GM21381 (cell line): ENCODE measurements around the gene INPPL1.
"Not testable (repeated sequence)": the region's sequence is repeated elsewhere in the genome, so short reads cannot be mapped to it uniquely, and the experiment has no call there.

ENCODE experiments used
- ATAC-seq: cut with Tn5 transposase; IDR thresholded peaks from one replicate; pipeline ENCODE4 v1.9.1; 2021; ENCODE audit warnings: mild to moderate bottlenecking, moderate library complexity; ENCODE audit not compliant: unreplicated experiment

The INPPL1 gene, protein sequence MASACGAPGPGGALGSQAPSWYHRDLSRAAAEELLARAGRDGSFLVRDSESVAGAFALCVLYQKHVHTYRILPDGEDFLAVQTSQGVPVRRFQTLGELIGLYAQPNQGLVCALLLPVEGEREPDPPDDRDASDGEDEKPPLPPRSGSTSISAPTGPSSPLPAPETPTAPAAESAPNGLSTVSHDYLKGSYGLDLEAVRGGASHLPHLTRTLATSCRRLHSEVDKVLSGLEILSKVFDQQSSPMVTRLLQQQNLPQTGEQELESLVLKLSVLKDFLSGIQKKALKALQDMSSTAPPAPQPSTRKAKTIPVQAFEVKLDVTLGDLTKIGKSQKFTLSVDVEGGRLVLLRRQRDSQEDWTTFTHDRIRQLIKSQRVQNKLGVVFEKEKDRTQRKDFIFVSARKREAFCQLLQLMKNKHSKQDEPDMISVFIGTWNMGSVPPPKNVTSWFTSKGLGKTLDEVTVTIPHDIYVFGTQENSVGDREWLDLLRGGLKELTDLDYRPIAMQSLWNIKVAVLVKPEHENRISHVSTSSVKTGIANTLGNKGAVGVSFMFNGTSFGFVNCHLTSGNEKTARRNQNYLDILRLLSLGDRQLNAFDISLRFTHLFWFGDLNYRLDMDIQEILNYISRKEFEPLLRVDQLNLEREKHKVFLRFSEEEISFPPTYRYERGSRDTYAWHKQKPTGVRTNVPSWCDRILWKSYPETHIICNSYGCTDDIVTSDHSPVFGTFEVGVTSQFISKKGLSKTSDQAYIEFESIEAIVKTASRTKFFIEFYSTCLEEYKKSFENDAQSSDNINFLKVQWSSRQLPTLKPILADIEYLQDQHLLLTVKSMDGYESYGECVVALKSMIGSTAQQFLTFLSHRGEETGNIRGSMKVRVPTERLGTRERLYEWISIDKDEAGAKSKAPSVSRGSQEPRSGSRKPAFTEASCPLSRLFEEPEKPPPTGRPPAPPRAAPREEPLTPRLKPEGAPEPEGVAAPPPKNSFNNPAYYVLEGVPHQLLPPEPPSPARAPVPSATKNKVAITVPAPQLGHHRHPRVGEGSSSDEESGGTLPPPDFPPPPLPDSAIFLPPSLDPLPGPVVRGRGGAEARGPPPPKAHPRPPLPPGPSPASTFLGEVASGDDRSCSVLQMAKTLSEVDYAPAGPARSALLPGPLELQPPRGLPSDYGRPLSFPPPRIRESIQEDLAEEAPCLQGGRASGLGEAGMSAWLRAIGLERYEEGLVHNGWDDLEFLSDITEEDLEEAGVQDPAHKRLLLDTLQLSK

DNA sequence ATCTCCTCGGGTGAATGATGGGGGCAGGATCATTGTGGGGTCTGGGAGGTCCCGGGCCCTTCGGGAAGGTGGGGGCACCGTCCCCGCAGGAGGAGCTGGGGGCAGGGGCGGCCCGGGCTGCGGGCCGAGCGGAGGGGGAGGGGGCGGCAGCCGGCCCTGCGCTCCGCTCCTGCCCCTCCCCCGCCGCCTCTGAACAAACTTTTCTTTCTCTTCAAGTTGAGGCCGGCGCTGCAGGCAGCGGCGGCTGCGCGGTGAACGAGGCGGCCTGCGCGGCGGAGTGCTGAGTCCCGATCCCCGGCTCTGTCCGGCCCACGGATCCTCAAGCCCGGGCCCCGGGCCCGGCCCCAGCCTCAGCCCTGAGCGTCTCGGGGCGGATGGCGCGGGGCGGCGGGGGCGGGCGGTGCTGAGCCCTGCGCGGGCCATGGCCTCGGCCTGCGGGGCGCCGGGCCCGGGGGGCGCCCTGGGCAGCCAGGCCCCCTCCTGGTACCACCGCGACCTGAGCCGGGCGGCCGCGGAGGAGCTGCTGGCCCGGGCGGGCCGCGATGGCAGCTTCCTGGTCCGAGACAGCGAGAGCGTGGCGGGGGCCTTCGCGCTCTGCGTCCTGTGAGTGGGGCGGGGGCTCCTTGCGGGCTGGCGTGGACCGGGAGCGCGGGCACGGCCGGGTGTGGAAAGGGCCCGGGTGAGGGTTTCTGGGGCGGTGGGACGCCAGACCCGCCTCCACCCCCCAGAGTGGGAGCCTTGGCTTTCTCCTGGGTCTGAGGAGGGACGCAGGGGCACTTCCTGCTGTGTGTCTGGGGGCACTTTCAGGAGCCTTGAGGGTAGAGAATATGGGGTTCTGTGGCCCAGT, at the start of gene INPPL1:
INPPL1 (plus strand) TSS at position 204 of the 847 bp plus-strand sequence; CDS start at position 422, 218 bp downstream.
- no peak for ATAC-seq

DNA sequence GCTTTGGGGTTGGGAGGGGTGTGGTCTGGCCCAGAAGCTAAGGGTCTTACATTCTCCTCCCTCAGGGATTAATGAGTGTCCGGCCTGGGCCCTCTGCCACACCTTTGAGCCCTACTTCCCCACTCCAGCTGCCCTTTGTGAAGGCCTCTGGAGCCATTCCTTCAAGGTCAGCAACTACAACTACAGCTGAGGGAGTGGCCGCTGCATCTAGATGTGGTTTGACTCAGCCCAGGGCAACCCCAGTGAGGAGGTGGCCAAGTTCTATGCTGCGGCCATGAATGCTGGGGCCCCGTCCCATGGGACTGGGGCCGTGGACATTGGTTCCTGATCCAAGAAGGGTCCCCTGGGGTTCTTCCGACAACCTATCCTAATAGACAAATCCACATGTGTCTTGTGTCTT, 46.9 kb upstream of the INPPL1 start:
- ATAC-seq = no peak

DNA sequence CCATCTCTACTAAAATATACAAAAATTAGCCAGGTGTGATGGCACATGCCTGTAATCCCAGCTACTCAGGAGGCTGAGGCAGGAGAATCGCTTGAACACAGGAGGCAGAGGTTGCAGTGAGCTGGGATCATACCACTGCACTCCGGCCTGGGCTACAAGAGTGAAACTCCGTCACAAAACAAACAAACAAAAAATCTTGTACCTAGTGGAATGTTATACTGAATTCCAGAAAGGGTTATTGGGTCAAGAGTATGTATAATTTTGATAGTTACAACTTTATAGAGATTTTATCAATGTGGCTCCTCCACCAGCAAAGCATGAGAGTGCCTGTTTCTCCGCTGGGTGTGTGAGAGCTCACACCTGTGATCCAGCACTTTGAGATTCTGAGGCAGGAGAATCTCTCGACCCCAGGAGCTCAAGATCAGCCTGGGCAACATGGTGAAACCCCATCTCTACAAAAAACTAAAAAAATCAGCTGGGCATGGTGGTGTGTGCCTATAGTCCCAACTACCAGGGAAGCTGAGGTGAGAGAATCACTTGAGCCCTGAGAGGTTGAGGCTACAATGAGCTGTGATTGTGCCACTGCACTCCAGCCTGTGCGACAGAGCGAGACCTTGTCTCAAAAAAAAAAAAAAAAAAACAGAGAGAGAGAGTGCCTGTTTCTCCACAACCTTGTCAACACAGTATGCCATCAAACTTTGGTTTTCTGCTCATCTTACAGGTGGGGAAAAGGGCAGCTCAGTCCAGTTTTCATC, 45.3 kb upstream of the INPPL1 start:
- ATAC-seq = no peak

DNA sequence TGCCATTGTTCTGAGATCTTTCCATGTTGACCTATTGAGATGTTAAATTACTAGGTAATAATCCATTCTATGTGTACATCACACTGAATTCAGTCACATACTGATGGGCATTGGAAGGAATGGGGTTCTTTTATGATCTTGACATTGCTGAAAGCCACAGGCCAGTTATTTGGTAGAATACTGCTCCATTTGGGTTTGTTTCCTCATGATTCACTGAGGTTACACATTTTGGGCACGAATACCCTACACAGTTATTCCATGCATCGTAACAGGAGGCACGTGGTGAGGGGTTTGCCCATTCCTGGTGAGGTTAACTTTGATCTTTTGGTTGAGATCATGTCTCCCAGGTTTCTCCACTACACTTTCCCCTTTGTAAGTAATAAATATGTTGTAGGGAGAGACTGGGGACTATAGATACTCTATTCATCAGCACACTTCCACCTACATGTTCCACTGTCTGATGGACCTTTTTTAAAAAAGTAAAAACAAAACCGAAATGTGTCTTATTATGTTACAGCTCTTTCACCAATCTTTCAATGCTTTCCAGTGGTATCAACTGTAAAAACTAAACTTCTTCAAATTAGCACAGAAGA, 44.7 kb upstream of the INPPL1 start:
- no peak for ATAC-seq

DNA sequence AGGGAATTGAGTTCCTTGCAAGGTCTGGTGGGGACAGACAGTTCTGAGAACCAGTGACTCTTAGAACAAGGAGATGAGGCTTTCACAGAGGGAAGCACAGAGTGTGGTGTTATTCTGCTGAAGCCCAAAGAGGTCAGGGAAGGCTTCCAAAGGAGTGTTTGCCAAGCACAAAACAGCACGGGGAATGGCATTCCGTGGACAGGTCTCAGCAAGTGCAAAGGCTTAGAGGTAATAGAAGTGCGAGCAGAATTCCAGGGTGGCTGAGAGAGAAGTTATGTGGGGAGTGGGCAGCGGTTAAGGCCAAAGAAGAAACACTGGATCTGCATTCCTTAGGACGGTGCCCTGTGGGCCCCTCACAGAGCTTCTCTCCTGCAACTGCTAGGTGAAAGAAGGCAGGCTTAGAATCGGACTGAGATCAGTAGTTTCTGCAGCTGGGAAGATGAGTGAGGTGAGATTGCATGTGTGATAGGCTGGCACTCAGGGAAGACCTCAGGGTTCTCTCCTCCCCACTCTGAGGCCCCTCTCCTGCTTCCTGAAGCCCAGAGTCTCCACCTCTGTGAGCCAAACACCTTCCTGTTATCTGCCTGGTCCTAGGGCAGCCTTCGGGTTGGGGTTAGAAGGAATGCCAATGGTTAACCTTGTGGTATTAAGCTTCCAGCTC, 43.5 kb upstream of the INPPL1 start:
- not testable (repeated sequence) for ATAC-seq

DNA sequence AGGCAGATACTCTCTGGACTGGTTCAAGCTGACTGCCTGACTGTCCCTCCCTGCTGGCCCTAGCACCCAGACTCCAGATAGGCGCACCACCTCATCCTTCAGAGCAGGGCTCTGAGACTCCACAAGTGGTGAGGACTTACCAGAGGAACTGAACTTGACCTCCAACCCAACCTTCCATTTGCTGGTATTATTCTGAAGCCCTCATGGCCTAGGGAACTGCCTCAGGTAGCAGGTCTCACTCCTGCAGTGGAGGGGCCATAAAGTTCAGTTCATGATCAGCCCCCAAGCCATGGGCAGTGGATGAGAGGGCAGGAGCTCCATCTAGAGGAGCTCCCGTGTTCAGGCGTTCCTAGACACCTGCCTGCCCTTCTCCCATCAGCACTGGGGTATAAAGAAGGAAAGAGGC, 43.0 kb upstream of the INPPL1 start:
- ATAC-seq = not testable (repeated sequence)

DNA sequence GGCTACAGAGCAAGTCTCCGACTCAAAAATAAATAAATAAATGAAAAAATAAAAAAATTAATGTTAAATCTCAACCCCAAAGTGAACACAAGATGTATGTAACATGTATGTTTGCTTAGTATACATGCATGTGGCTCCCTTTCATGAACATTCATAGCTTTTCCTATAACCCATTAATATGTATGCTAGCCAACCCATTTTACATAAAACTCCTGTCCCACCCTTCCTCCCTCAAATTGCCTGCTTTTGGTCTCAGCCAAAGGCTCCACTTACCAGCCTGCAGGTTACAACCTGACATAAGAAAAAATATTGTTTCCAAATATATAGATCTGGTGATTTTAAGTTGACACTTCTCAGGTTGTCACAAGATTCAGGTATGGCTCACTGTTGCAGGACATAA, 36.3 kb upstream of the INPPL1 start:
- ATAC-seq = no peak

DNA sequence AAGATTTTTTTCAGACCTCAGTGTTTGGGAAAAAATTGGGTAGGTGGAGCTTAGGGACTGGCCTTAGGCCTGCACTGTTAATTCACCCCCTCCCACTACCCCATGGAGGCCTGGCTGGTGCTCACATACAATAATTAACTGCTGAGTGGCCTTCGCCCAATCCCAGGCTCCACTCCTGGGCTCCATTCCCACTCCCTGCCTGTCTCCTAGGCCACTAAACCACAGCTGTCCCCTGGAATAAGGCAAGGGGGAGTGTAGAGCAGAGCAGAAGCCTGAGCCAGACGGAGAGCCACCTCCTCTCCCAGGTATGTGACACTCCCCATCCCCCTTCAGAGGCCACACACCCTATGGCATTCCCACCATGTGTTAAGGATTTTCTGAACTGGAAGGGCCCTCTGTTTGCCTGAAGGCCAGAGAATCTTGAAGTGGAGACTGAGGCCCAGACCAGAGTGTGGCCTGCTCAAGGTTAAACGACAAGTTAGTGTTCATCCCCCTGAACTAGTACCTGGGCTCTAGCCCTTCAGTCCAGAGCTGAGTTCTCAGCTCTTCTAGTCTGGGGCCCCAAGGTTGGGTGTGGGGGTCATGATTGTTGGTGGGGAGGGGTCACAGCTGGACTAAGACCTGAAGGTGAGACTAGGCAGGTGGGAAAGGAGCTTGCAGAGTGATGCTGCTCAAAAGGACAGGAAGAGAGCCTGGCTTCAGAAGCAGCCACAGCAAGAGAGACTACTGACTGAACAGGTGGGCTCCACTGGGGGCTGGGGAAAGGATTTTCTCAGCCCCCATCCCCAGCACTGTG, 34.9 kb upstream of the INPPL1 start:
- ATAC-seq = no peak

DNA sequence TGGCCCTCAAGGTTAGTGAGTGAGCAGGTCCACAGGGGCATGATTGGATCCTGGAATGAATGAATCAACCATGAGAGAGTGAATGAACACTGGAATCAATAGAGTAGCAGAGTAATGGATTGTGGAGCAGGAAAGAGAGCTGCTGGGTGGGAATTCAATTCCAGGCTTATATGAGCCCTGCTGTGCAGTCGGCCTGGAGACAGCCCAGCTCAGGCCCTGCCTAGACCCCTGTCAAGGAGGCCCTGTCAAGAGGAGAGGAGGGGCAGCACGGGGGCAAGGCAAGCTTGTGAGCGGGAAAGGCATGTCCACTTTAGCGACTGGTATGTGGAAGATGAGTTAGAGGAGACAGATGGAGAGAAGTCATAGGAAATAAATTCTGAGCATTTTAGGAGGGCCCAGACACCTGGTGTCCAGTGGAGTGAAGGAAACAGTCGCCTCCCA, 33.9 kb upstream of the INPPL1 start:
- no peak for ATAC-seq

DNA sequence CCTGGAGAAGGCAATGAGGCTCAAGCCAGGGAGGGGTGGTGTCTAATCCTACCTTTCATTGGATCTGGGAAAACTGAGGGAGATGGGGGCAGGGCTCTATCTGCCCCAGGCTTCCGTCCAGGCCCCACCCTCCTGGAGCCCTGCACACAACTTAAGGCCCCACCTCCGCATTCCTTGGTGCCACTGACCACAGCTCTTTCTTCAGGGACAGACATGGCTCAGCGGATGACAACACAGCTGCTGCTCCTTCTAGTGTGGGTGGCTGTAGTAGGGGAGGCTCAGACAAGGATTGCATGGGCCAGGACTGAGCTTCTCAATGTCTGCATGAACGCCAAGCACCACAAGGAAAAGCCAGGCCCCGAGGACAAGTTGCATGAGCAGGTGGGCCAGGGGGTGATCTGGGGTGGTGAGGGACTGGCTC, 32.6 kb upstream of the INPPL1 start, which contains the start of gene FOLR1:
FOLR1 (plus strand) TSS at position 180 of the 421 bp plus-strand sequence; CDS start at position 214, 34 bp downstream.
- no peak for ATAC-seq

DNA sequence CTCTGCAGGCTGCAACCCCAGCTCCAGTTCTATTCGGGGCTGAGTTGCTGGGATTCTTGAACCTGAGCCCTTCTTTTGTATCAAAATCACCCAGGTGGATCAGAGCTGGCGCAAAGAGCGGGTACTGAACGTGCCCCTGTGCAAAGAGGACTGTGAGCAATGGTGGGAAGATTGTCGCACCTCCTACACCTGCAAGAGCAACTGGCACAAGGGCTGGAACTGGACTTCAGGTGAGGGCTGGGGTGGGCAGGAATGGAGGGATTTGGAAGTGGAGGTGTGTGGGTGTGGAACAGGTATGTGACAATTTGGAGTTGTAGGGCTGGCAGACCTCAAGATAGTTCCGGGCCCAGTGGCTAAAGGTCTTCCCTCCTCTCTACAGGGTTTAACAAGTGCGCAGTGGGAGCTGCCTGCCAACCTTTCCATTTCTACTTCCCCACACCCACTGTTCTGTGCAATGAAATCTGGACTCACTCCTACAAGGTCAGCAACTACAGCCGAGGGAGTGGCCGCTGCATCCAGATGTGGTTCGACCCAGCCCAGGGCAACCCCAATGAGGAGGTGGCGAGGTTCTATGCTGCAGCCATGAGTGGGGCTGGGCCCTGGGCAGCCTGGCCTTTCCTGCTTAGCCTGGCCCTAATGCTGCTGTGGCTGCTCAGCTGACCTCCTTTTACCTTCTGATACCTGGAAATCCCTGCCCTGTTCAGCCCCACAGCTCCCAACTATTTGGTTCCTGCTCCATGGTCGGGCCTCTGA, 28.9 kb upstream of the INPPL1 start:
- no peak for ATAC-seq

DNA sequence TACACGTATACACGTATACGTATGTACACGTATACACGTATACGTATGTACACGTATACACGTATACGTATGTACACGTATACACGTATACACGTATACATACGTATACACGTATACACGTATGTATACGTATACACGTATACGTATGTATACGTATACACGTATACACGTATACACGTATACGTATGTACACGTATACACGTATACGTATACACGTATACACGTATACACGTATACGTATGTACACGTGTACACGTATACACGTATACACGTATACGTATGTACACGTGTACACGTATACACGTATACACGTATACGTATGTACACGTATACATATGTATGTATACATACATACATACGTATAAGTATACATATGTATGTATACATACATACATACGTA, 23.1 kb upstream of the INPPL1 start:
- ATAC-seq = not testable (repeated sequence)

DNA sequence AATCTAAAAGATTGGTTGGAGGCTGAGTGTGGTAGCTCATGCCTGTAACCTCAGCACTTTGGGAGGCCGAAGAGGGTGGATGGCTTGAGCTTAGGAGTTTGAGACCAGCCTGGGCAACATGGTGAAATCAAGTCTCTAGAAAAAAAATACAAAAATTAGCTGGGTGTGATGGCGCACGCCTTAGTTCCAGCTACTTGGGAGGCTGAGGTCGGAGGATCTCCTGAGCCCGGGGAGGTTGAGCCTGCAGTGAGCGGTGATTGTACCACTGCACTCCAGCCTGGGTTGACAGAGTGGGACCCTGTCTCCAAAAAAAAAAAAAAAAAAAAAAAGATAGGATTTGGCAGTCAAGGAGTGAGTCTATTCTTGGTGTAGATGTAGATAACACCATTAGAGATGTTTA, 22.0 kb upstream of the INPPL1 start:
- ATAC-seq = no peak

DNA sequence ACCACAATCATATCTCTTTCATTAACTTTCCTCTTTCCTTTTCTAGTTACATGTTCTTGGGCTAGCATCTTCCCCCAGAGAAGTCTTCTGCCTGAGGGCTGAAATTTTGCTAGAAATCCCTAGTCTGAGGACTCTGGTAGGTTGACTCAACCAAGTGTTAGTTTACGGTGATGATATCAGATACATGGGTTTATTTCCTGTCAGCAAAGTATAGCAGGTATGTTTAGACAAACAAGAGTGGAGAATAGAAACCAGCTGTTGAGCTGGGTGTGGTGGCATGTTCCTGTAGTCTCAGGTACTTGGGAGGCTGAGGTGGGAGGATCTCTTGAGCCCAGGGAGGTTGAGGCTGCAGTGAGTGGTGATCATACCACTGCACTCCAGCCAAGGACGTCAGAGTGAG, 21.4 kb upstream of the INPPL1 start:
- no peak for ATAC-seq

DNA sequence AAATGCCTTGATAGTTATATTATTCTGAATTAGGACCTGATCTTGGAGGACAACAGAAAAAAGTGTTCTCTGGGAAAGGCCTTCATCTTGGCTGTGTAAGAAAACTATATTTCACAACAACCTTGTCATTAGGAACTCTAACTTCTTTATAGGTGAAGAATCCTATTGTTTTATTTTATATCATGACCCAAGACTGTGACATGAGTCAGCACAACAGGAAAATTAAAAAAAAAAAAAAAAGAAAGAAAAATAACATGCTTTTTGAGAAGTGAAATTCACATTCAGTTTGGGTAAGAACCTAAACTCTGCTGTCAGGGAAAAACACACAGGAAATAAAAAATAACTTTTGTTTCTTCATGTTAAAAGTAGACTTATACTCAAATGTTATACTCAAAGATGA, 19.7 kb upstream of the INPPL1 start:
- no peak for ATAC-seq

DNA sequence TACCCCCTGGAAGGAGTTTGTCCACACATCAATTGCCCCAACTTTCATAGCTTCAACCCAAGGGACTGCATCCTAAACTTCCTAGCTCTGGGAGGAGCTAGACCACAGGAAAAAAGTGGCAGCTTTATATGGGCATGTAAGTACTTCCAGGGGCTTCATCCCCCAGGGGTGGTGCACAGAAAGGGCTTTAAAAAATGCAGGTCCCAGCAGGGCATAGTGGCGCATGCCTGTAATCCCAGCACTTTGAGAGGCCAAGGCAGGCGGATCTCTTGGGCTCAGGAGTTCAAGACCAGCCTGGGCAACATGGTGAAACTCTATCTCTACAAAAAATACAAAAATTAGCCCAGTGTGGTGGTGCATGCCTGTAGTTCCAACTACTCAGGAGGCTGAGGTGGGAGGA, 17.8 kb upstream of the INPPL1 start:
- not testable (repeated sequence) for ATAC-seq

DNA sequence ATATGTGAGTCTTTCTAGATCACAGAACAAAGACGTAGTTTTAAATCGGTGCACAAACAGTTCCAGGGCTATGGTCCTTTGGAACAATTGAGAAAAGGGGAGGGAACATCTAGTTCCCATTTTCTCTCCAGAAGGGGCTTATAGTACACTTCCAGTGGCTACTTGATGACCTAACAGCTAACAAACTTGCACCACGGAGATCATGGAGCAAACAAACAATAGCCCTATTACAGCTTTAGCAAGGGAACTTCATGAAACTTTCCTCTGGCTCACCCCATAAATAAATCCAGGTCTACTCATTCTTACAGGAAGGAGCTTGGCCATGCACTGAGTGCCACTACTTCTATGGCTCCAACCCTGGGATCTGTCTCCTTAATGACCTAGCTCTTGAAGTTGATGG, 16.3 kb upstream of the INPPL1 start:
- ATAC-seq = no peak
